ENCODE data around the gene MYO7B.

GRCh38 chr2:127672341-127673224 is 137.1 kb downstream of the MYO7B start:
- no peak for TF ChIP-seq CTCF (IDR thresholded peaks at IDR 0.05; ENCODE audit: insufficient read depth, low read length)
- TF ChIP-seq, protein P1, sequence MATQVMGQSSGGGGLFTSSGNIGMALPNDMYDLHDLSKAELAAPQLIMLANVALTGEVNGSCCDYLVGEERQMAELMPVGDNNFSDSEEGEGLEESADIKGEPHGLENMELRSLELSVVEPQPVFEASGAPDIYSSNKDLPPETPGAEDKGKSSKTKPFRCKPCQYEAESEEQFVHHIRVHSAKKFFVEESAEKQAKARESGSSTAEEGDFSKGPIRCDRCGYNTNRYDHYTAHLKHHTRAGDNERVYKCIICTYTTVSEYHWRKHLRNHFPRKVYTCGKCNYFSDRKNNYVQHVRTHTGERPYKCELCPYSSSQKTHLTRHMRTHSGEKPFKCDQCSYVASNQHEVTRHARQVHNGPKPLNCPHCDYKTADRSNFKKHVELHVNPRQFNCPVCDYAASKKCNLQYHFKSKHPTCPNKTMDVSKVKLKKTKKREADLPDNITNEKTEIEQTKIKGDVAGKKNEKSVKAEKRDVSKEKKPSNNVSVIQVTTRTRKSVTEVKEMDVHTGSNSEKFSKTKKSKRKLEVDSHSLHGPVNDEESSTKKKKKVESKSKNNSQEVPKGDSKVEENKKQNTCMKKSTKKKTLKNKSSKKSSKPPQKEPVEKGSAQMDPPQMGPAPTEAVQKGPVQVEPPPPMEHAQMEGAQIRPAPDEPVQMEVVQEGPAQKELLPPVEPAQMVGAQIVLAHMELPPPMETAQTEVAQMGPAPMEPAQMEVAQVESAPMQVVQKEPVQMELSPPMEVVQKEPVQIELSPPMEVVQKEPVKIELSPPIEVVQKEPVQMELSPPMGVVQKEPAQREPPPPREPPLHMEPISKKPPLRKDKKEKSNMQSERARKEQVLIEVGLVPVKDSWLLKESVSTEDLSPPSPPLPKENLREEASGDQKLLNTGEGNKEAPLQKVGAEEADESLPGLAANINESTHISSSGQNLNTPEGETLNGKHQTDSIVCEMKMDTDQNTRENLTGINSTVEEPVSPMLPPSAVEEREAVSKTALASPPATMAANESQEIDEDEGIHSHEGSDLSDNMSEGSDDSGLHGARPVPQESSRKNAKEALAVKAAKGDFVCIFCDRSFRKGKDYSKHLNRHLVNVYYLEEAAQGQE (IDR thresholded peaks at IDR 0.05; ENCODE audit: insufficient replicate concordance, low read depth) = no peak
- TF ChIP-seq POLR2AphosphoS5 (IDR thresholded peaks at IDR 0.05; ENCODE audit: low read depth) = no peak
- no peak for TF ChIP-seq SPI1 (IDR thresholded peaks at IDR 0.05; ENCODE audit: borderline replicate concordance, low read depth)
